NCI-H82 treated with DMSO at 0.1 percent for 48 hours (cell line): ENCODE measurements around the gene GRK5.
A peak's percentile ranks its signal among the peaks of the same experiment; 100 is the strongest.
"Not testable (repeated sequence)": the region's sequence is repeated elsewhere in the genome, so short reads cannot be mapped to it uniquely, and the experiment has no call there.

Experiments used
- DNase-seq: peaks from one replicate; lab custom pipeline; 2025; ENCODE audit not compliant: unreplicated experiment; lab: John Stamatoyannopoulos, UW

Gene GRK5

DNA sequence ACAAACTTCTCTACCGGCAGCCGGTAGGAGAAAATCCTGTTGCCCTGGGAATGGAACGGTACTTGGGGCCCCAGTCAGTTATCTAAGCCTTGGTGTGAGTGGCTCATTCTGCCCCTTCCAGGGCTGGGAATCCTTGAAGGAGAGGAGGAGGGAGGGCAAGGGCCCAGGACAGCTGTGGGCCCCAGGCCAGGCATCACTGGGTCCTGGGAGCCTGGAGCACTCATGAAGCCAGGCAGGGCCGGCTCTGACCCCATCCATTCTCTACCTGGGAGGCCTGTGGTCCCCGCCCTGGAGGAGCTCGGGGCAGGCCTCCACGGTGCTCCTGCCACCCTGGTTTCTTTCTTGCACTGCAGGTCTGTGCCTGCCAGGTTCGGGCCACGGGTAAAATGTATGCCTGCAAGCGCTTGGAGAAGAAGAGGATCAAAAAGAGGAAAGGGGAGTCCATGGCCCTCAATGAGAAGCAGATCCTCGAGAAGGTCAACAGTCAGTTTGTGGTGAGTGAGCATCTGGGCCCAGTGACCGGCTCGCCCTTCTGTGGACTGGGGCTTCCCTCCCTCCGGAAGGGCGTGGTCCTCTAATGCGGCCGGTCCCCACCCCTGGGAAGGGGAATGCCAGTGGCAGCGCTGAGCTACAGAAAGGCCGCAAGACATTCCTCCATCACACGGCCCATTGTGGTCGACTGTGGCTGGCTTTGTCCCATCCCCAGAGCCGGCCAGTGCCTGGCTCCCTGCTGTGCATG lies 223.8 kb downstream of the GRK5 start:
- DNase-seq: no peak

DNA sequence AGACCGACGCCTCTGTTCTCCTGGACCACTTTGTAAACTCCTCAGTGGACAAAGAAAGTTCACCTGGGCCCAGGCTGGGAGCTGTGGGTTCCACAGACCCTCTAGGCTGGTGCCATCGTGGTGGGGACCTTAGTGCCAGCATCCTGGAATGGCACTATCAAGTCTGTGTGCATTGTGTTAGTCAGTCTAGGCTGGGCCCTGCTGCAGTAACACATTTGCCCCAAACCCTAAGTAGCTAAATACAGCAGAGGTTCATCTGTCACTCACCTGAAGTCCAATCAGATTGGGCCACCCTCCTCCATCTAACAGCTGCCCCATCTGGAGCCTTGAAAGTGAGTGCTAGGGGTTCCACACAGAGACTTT lies 224.4 kb downstream of the GRK5 start:
- DNase-seq: no peak

DNA sequence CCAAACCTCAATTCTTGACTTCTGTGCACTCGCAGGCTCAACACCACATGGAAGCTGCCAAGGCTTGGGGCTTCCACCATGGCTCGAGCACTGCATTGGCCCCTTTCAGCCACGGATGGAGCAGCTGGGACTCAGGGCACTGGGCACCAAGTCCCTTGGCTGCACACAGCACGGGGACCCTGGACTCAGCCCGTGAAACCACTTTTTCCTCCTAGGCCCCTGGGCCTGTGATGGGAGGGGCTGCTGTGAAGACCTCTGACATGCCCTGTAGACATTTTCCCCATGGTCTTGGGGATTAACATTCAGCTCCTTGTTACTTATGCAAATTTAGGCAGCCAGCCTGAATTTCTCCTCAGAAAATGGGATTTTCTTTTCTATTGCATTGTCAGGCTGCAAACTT lies 227.6 kb downstream of the GRK5 start:
- not testable (repeated sequence) for DNase-seq

DNA sequence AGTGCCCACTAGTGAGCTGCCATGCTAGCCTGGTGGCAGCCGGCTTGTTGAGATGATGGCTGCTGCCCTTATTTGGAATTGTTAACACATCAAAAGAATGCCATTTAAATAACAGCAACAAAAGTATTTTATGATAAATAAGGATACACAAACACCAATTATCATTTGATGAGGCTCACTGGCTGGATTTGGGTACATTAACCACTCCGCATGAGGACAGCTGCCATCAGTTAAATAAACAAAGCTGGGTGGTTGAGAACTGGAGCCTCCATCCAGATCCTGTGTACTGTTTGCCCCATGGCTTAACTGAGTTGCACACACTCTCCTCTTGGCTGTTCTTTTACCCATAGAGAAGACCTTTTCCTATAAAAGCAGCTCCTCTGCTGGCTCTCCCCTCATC lies 231.3 kb downstream of the GRK5 start:
- no peak for DNase-seq

DNA sequence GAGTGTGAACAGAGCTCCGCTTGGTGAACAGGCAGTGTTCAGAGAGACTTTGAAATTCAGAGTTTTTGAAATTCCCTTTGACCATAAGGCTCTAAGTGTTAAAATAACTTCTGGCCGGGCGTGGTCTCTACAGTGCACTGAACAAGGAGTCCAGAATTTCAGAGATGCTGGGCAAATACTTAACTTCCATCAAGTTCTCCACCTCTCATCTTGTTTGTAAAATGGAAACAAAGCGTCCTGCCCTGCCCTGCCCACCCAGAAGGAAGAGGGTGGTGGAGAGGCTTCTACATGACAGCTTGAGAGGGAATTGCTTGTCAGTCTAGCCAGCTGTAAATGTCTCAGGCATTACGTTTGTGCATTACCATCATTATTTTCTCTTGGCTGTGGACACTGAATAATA lies 232.6 kb downstream of the GRK5 start:
- no peak for DNase-seq

DNA sequence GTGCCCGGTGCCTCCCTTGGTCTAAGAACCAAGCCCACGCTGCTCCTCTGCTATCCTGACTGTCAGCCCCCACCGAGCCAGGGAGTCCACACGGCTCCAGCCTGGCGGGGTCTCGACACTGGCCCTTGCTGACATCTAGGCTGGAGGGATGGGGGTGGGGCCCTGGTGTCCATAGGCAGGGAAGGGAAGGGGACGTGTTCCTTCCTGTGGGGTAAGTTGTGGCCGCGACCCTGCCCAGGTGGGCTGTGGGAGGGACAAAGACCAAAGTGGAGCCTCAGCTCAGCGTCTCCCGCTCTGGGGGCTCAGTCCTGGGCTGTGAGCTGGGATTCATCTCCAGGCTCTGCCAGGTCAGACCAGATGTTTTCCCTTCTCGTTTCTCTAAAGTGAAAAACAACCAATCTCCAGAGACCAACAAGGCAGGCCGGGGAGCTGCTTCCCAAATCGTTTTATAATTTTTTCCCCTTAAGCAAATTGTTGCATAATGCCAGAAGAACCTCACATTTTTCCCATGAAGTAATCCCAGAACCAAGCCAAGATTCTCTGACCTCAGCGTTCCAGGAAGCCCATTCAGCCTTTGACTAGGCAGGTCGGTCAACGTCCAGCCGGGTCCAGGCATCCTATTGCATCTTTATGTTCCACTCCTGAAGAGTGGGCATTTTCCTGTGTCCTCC lies 233.9 kb downstream of the GRK5 start:
- no peak for DNase-seq

DNA sequence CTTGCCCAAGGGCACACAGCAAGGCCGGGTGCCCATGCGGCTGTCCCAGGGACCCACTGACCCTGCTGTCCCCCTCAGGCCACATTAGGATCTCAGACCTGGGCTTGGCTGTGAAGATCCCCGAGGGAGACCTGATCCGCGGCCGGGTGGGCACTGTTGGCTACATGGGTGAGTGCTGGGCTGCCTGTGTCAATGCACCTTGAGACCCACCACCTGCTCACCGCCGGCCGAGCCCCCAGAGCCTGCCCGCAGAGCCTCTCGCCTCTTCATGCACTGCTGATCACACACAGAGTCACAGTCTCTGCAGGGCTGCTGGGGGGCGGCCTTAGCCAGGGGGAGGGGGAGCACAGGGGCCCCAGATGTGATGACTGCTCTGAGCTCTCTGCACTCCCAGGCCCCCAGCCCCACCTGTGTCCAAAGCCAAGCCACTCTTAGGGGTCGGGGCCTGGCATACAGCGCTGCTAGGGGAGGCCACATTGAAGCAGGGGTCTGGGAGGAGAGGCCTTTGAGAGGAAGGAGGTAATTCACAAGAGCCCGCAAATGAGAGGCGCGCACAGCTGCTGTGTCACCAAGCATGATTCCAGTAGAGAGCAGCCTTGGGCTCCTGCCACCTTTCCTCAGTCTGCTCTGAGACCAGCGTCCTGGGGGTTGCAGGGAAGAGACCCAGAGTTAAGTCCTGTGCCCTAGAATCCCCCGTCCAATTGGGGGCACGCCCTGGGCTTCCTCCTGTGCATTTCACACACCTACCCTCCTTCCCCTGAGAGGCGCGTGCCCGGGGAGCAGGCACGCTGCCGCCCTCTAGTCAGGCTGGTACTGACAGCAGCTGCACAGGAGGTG lies 234.8 kb downstream of the GRK5 start:
- no peak for DNase-seq

DNA sequence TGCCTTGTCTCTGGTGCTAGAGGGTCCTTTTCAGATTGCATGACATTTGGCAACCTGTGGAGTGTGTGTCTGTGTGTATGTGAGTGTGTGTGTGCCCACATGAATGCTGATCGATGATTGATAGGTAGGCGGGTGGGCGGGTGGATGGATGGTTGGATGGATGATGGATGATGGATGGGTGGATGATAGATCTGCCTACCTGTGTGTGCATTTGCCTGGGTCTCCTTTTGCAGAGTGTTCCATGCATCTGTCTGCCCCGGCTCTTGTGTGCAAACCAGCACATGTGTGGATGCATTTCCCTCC lies 235.3 kb downstream of the GRK5 start:
- no peak for DNase-seq

DNA sequence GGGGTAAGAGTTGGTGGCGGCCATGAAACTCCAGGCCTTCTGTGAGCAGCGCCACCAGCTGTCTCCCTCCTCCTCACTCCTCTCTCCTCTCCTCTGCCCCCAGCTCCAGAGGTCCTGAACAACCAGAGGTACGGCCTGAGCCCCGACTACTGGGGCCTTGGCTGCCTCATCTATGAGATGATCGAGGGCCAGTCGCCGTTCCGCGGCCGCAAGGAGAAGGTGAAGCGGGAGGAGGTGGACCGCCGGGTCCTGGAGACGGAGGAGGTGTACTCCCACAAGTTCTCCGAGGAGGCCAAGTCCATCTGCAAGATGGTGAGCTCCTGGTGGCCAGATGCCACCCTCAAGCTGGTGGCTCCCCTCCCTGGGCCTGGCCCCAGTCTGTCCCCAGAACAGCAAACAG lies 236.1 kb downstream of the GRK5 start:
- no peak for DNase-seq

DNA sequence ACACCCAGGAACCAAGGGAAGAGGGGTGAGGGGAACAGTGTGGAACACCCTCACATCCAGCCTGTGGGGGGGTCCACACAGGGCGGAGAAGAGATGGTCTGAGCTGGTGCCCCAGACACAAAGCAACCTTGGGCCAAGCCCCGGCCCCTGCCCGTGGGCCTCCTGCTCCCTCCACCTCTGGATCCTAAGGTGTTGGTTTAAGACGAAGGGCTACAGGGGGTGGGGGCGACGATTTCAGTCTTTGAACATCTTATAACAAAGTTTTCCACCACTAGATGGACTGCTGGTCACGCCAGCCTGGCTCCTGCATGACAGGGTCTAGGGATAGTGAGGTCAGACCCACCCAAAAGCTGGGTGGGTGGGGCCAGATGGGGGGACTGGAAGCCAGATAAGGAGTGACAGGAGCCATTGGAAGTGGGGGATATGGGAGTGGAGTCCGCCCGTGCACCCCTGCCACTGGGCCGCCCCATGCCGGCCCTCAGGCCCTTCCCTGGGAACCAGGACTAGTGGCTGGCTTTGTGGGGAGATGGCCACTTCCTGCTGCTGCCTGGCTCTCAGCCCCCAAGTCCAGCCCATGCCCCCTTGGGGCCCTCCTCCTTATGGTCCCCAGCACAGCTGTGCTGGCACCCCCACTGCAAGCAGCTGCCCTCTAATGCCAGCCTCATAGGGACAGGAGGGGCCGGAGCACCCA lies 236.7 kb downstream of the GRK5 start:
- DNase-seq: no peak

DNA sequence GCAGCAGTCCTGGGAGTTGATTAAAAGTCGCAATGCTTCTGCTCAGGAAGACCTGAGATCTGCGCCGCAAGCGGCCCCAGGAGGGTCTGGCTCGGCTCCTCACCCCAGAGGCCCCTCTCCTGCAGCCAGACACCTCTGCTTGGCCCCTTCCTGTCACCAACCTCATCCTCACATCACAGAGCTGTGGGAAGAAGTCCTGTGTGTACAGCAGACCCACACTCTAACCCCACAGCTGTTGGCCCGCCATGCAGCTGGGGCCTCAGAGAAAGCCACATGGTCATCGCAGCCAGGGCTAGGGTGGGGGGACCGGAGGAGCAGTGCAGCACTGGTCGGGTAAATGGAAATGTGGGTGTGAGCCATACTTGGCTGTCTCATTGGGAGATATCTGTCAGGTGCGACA lies 237.5 kb downstream of the GRK5 start:
- DNase-seq: no peak

DNA sequence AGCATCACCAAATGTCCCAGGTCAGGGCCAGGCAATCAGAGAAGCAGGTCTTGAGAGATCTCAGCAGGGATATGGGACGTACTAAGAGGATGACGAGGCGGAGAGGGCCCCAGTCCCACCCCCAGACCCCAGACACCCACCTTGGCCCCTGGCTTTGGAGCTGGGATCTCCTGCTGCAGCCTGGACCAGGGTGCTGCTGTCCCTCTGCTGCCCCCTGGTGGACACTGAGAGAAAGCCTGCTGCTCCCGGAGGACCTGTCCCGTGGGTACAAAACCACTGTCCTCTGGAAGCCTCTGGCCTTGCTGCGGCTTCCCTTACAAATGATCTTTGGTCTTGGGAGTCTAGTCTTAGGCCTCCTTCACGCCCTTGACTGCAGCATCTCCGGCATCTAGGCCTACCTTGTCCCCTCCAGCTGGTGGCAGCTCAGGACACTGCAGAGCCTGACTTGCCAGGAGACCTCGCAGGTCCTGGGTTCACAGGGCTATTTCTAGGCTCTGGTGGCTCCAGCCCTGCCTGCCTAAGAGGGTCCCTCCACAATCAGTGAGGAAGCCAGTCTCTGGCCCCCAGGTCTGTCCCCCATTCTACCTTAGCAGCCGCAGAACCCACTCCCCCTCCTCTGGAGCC lies 238.1 kb downstream of the GRK5 start:
- peak; percentile 3 for DNase-seq

DNA sequence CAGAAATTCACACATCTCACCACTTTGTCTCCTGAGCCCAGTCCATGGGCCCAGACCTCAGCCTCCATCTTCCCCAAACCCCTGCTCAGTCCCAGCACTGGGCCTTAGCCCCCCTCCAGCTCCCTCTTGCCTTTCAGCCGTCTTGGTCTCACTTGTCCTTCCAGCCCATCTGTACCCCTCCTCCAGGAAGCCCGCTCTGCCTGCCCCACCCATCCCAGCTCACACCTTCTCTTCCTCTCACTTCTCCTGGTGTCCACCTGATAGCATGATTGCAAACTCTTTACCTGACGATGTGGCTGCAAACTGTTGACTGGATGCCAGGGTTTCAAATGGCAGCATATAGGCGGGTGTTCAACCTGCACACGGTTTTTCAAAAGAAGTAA lies 238.6 kb downstream of the GRK5 start:
- DNase-seq: no peak

DNA sequence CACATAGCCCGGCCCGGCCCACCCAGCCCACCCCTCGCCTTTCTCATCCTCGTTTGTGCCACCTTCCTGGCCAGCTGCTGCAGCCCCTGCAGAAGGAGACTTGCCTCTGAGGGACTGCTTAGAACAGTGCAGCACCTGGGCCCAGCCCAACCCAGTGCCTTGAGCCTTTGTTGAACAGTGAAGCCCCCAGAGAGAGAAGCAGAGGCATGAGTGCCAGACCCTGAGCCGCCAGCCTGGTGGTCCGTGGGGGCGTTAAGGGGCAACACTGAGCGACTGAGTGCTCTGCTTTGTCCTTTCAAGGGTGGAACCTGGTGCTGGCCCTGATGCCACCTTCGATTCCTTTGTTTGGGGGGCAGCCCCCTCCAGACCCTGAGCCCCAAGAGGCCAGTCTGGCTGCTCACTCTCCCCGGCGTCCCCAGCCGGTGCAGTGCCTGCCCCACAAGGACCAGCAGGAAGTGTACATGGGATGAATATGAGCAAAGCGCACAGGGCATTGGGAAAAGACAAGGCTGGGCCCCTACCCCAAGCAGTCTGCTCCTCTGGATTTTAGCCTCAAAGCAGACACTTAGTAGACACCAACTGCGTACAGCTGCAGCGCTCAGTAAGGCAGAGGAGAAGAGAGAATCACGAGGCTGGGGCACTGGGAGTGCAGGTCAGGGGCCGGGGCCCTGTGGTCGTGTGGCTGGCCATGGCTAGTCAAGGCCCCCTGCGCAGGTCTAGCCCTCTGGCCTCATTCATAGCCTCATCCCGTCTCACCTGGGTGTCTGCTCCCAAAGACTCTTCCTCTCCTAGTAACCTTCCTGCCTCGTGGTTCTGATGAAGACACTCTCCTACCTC lies 239.3 kb downstream of the GRK5 start:
- no peak for DNase-seq

DNA sequence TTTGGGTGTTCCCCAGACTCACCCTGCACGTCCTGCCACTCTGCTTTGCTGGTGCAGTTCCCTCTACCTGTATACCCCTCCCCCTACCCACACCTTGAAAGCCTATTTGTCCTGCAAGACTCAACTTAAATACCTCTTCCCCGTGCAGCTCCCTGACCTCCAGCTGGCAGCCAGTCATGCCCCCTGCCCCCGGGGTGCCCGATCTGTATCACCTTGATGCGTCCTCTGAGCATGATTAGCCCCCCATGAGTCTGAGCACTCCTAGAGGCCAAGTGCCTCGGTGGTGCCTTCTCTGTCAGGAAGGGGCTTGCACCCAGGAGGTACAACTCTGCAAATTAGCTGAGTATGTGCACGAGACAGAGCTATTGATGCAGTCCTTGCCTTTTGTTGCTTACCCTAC lies 240.1 kb downstream of the GRK5 start:
- no peak for DNase-seq

DNA sequence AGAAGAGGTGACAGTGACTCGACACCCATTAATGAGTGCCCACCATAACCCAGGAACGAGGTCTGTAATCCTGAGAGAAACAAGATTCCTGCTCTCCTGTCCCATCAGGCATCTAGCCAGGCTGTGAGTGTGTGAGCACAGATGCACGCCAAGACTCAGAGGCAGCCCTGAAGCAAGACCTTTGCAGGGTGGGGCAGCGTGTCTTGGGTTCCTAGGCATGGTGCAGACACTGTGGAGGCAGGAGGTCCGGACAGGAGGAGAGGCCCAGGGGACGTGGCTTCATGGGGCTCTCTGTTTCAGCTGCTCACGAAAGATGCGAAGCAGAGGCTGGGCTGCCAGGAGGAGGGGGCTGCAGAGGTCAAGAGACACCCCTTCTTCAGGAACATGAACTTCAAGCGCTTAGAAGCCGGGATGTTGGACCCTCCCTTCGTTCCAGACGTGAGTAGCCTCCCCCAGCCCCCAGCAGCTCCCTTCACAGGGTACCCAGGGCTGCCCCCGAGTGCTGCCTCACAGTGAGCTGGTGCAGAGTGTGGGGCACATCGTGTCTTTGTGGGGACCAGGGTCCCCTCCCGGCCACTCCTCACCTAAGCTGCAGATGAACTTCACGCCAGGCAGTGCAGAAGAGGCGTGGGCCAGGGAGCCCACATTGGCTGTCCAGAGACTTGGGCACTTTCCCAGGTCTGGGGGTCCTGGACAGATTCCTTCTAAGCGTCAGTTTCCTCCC lies 240.6 kb downstream of the GRK5 start:
- no peak for DNase-seq

DNA sequence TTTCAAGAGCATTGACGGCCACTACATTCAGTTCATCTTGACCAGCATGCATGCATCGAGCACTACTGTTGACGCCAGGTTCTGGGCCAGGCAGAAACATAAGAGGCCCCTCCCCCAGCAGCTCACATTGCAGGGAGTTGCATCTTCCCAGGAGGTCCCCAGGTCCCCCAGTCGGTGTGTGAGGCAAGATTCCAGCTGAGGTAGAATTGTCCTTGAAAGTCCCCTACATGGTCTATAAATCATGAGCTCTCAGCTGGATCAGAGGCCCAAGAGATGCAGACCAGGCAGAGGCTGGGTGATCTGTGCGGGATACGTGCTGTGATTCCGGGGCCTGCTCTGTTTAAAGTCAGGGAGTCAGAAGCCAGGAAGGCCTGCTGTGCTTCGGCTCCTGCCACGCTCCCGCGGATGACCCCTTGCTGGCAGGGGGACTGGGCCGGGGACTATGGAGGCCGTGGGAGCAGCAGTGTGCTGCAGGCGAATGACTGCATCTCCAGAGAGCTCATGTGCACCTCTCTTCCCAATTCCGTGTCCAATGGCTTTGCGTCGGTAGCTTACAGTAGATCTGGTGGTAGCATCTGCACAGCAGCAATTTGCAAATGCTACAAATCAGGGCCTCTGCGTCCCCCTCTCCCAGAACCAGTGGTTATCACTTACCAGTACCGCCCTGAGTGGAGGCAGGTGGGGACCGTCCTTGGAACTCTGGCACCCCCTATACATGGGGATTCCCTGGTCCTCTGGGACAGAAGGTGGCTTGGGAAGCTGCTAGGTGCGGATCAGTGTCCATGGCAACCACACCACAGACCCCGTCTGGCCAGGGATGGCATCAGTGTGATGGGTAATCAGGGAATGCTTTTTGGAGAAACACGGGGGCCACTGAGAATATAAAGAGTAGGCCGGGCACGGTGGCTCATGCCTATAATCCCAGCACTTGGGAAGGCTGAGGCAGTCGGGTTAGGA lies 241.5 kb downstream of the GRK5 start:
- DNase-seq: no peak

DNA sequence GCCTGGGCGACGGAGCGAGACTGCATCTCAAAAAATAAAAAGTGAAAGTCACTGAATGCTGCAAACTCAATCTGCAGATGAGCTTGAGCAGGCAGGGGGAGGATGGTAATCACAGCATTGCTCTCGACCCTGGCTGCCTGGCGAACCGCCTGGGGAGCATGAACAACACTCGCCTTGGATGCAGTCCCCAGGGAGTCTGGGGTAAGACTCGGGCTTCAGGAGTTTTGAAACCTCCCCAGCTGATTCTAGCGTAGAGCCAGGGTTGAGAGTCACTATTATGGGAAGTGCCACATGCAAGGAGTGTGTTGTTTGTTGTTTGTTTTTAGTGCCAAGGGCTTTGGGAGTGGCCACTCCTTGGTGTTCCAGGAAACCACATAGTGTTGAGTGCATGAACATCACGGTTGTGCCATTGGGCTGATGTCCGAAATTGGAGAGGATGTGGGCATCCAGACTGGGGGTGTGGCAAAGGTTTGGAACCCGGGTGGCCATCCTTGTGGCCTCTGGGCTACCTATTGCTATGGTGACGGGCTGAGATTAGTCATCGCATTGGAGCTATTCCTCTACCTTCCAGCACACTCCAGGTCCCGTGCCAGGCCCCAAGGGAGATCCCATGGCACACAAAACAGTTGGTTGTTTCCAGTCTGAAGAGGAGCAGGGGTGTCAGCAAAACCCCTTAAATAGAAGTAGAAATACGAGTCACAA lies 242.5 kb downstream of the GRK5 start:
- DNase-seq: no peak
